ENCODE data around the gene CDO1.

The CDO1 gene

DNA sequence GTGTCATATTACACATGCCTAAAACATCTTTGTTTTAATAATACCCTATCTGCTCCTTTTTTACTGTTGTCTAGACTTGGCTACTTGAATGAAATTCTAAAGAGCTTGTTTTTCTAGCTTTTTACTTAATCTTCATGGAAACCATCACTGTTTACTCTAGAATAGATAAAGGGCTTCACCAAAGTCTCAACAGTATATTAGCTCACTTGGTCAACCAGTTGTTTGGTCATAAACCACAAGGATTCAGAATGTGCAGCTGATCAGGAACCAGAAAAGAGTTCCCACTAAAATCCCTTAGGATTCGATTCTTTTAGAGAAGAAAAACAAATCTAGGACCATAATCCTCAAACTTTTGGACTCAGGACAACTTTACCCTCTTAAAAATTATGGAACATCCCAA lies 38.0 kb downstream of the CDO1 start:
- DNase-seq, result no peak

DNA sequence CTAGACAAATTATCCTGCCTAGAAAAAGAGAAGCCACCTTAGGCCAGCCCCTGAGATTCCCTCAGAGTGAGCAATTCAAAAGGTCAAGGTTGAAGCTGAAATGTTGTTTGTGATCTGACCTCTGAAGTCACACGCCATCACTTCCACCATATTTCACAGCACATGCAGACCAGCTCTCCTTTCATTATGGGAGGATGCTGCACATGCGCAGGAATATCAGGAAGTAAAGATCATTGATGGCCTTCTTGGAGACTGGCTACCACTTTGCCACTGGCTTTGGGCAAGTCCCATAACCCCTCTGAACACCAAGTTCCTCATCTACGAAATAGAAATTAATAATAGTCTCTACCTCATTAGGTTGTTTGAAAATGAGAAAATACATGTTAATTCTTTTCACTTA lies 39.5 kb downstream of the CDO1 start:
- no peak for DNase-seq

DNA sequence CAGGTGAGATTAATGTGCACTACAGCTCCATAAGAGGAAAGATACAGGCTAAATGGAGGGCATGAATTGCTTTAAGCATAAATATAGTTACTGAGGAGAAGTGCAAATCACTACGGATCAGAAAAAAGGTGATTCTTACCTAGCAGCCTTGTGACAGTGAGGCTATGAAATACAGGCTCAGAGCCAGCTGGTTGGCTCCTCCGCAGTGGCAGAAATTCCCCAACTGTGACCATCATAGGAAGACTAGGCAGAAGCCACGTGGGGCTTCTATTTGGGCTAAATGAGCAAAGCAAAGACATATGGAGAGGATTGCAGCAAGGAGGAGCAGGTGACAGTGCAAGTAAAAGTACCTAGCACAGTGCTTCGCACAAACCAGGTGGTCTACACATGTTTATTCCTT lies 40.5 kb downstream of the CDO1 start:
- no peak for DNase-seq

DNA sequence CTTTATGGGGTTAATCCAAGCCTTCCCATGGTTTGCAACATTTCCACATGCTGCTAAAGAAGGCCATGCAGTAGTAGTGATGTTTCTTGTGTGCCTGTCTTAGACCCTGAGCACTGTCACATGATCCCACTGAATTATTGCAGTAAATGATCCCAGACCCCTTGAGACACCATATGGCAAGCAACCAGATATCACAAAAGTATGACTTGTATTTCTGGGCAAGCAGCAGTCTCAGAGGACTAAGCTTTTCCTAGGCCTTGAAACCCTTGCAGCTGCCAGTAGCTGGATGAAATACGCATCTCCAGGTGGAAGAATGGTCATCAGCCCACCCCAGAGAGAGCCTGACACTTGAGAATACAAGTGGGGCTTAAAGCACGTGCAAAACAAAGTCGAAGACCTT lies 41.8 kb downstream of the CDO1 start:
- DNase-seq, result no peak

DNA sequence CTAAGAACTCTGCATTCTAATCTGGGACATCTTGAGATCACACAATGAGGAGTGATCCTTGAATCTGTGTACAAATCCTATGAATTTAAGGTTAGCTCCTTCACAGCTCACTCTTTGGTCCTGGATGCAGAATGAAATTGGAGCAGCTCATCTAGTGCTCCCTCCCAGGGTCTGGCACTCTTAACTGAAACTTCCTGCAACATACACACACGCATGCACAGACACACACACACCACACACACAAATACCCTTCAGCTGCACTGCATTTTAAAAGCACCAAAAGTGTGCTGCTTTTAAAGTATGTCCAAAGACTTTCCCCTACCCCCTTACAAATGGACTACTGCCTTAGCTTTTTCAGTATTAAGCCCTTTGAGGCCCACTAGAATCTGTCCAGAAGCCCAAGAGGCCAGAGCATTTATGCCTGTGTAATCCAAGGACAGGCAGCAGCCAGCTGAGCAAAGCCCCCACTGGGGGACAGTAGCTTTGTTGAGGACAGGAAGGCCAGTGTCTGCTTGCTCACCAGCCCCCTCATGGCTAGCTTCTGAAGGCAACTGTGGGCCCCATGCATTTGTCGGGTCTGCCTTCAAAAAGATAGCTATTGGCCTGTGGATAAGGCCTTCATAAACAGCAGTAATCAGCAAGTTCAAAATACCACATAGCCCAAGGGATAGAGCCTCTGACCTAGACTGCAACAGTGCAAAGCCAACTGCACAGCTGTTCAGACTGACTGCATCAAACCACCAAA lies 43.6 kb downstream of the CDO1 start:
- DNase-seq, result no peak

DNA sequence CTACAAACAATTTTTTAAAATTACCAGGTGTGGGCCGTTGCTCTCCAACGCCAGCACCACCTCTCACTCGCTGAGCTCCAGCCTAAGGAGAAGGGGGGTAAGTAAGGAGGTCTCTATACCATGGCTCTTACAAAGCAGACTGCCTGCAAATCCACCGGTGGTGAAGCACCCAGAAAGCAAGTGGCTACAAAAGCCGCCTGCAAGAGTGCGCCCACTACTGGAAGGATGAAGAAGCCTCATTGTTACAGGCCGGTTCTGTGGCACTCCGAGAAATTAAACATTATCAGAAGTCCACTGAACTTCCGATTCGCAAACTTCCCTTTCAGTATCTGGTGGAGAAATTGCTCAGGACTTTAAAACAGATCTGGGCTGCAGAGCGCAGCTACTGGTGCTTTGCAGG lies 46.0 kb downstream of the CDO1 start:
- DNase-seq, result peak; percentile 23

DNA sequence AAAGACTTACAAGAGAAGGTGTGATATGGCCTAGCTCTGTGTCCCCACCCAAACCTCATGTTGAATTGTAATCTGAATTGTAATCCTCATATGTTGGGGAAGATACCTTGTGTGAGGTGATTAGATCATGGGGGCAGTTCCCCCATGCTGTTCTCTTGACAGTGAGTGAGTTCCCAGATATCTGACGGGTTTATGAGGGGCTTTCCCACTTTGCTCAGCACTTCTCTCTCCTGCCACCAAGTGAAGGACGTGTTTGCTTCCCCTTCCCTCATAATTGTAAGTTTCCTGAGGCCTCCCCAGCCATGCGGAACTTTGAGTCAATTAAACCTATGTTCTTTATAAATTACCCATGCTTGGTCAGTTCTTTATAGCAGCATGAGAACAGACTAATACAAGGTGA lies 49.0 kb downstream of the CDO1 start:
- no peak for DNase-seq

DNA sequence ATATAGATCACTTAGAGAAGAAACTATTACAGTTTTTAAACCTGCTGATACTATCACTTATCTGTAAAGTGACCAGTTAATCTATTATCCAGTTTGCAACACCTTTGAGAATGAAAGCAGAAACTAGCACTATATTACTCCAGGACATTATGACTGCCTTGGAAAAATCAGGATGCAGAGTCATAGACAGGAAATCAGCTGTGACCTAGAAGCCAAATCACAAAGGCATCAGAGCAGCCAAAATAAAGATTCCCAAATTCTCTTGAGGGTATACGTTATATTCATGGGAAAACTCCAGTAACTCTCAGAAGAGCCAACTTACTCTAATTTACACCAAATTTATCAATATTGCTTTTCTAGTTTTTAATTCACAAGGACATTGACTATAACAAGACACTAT lies 49.9 kb downstream of the CDO1 start:
- DNase-seq, result no peak

DNA sequence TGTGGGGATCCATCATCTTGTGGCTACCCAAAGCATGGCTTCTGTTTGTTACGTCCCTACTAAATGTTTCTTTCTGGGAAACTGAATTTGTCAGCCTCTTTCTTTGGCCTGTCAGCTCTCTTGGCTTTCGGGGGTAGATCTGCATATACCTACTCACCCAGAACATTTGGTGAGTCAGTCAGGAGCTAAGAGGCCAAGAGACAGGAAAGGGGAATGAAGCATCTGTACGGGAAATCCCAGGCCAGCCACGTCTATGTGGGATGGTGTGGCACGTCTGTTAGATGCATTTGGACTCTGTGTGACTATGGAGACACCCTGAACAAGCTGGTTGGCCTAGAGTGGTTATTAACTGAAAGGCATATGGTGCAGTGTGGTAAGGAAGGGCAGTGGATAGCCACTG lies 58.1 kb downstream of the CDO1 start:
- no peak for DNase-seq

DNA sequence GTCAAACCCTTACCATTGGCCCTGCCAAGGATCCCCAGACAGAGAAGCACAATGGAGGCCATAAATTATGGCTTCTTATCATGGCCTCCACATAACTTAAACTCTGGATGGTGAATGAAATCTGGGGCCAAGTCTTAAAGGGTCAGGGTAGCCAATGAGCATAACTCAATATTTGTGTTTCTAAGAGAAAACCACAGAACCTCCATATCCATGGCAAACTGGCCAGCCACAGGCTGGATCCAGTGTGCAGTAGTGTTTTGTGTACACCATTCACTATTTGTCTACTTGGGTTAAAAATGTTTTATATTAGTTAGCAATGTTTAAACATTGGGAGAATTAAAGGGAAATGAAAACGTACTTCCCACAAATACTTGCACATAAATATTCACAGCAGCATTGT lies 60.8 kb downstream of the CDO1 start:
- DNase-seq, result no peak
